ENCODE results near the gene HDDC3. TPM values are rescaled to one million over a fixed set of nuclear protein-coding genes. Genes with fewer than 3 reads are reported as not detected.

Gene HDDC3
- total and polyA plus RNA-seq, 9 of the 15 experiments (the other 6 are each of a cell fraction or from before 2014, with no cell fraction given) = 14.9 to 55.8 (median 36.9) TPM

- Histone ChIP-seq H3K79me2 (ENCODE audit: control insufficient read depth, insufficient read depth, low read length) (peaks cover 6% of the 10 kb centered on the region; the same call in 2 of the 3 replicates), H3K36me3 (ENCODE audit: control insufficient read depth, insufficient read depth, low read length) (peaks cover 100% of the 10 kb centered on the region), H3K9me1 (ENCODE audit: control insufficient read depth, insufficient read depth, low read length) (no peaks in the 10 kb centered on the region), H3K9me3 (replicated peaks; ENCODE audit: control insufficient read depth, insufficient read depth, low read depth, low read length) (no peaks in the 10 kb centered on the region), H3K9ac (ENCODE audit: insufficient read depth in 1 of 2, low read depth in 2 of 2, low read length in 2 of 2) (peak overlapping the region; percentile 13 to 32; a peak in 3 of 4 replicates), H3K4me2 (ENCODE audit: insufficient read depth, low read length) (peak overlapping the region; percentile 15; the same call in 1 of the 2 replicates), H4K20me1 (replicated peaks; ENCODE audit: control insufficient read depth, insufficient read depth, low read length) (no peaks in the 10 kb centered on the region), H3K27ac (ENCODE audit: extremely low read depth, low read depth, low read length) (peak overlapping the region; percentile 80), H2AFZ (ENCODE audit: low read depth, low read length) (no peak overlapping the region), H3K27me3 (ENCODE audit: control insufficient read depth in 2 of 2, insufficient read depth in 2 of 2, low read length in 2 of 2) (no peaks in the 10 kb centered on the region), H3K4me3 (no peak overlapping the region), H3K4me1 (replicated peaks in 1 of 2; ENCODE audit: control insufficient read depth in 2 of 2, insufficient read depth in 2 of 2, low read length in 2 of 2) (peaks cover 17 to 38% of the 10 kb centered on the region in 2 experiments)
- peak; percentile 66 to 90 (median 78) for DNase-seq (ENCODE audit: extremely low read depth in 1 of 4, low spot score in 3 of 4)
- peak; percentile 80 for ATAC-seq
- peak; percentile 96 for FAIRE-seq
- intact Hi-C loops (cut with micrococcal nuclease) (no loop called here), in situ Hi-C loops (cut with MboI) (no loop called here)
- 49% methylated on average over 25 of the region's 25 CpGs for WGBS (ENCODE audit: insufficient coverage, low coverage, missing lambda C conversion rate)
- ChIA-PET CTCF (ENCODE audit: low intra/inter-chr PET ratio) (interaction anchor here (0.6 kb wide), 2 partner anchors 11 to 630 kb away, joined by 3 to 5 read pairs; no protein-coding TSS in a partner anchor), POLR2A (interaction anchor here (1.0 to 4.7 kb wide), 4 partner anchors 7 to 16 kb away, joined by 3 to 54 read pairs (median 10); partner anchors contain the start of gene MAN2A2)
- BruUV-seq (replicated peaks) = no TSS peak
- TF ChIP-seq SRSF7 (optimal IDR thresholded peaks at IDR 0.05; ENCODE audit: low read depth, low read length) (no peak), SFPQ (IDR thresholded peaks at IDR 0.05; ENCODE audit: low read depth, low read length) (no peak), TAF15 (IDR thresholded peaks at IDR 0.05; ENCODE audit: low read depth, low read length) (no peak), BCLAF1 (IDR thresholded peaks at IDR 0.05; ENCODE audit: borderline replicate concordance in 1 of 2, control insufficient read depth in 1 of 2, low read depth in 2 of 2, low read length in 1 of 2) (no peak), RBM25 (IDR thresholded peaks at IDR 0.05; ENCODE audit: low read depth, low read length, severe bottlenecking) (no peak), SNRNP70 (optimal IDR thresholded peaks at IDR 0.05; ENCODE audit: low read depth, low read length) (no peak), TCF15 (CRISPR knock-in tag; IDR thresholded peaks at IDR 0.05) (no peak), HDAC3 (IDR thresholded peaks at IDR 0.05; ENCODE audit: borderline replicate concordance, partially characterized antibody) (no peak), TRIM24 (IDR thresholded peaks at IDR 0.05) (0 out of 4 replicates have a peak, but pooled peaks of 1 of the 2 experiments have one; percentile 11), BCOR (IDR thresholded peaks at IDR 0.05) (0 out of 2 replicates have a peak, but pooled peaks have one; percentile 21), CBFA2T3 (IDR thresholded peaks at IDR 0.05) (peak; percentile 54), KLF10 (CRISPR knock-in tag; IDR thresholded peaks at IDR 0.05) (no peak), TEAD1 (CRISPR knock-in tag; IDR thresholded peaks at IDR 0.05) (peak in 1 of 2 experiments; percentile 90; a peak in 2 of 4 replicates)
These were observed 16.4 kb downstream of the HDDC3 start for GRCh38 chr15:90915808-90916440.
